ENCODE data around the gene CADM1.

Gene CADM1

DNA sequence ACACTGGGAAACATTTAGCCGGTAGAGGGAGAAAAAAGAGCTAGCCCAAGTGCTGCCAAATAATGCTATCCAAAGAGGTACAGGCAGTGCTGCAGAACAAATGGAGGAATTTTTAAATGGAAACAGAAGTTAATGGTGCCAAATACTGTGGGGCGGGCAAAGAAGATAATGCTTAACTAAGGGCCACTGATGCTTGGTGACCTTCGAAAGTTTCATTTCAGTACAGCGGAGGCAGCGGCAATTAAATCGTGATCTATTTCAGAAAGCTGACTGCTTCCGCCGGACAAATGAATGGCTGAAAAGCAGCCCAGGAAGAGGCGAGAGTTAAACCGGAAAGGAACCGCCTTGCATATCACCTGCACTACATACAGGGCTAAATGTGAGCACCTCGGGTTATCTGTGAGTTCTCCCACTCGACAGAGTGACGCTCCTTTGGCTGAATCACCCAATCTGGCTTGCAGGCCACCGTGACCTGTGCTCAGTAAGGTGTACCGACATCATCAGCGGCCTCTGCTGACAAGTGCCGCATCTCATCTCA is 42.1 kb downstream of the CADM1 start:
- H3K36me3 ChIP-seq (ENCODE audit: insufficient read depth, low read length): no peaks in the 10 kb centered on the region
- H3K4me1 ChIP-seq (ENCODE audit: insufficient read depth, low read length): no peaks in the 10 kb centered on the region
- H3K27me3 ChIP-seq (ENCODE audit: insufficient read depth, low read length): no peaks in the 10 kb centered on the region
- H2AFZ ChIP-seq (ENCODE audit: low read depth, low read length): no peak overlapping the region
- H3K4me3 ChIP-seq (ENCODE audit: low read length): no peak overlapping the region
- no peaks in the 10 kb centered on the region for H3K9me3 ChIP-seq (ENCODE audit: low read length)

GRCh38 chr11:115460512-115460911 is 43.7 kb downstream of the CADM1 start:
- H3K27me3 ChIP-seq (ENCODE audit: insufficient read depth, low read length): no peaks in the 10 kb centered on the region
- no peaks in the 10 kb centered on the region for H3K36me3 ChIP-seq (ENCODE audit: insufficient read depth, low read length)
- no peak overlapping the region for H3K4me3 ChIP-seq (ENCODE audit: low read length)
- H3K4me1 ChIP-seq (ENCODE audit: insufficient read depth, low read length): peaks cover 7% of the 10 kb centered on the region
- no peaks in the 10 kb centered on the region for H3K9me3 ChIP-seq (ENCODE audit: low read length)
- no peak overlapping the region for H2AFZ ChIP-seq (ENCODE audit: low read depth, low read length)

GRCh38 chr11:115459563-115459962 is 44.7 kb downstream of the CADM1 start:
- Histone ChIP-seq H2AFZ (ENCODE audit: low read depth, low read length) (no peak overlapping the region), H3K27me3 (ENCODE audit: insufficient read depth, low read length) (no peaks in the 10 kb centered on the region), H3K36me3 (ENCODE audit: insufficient read depth, low read length) (no peaks in the 10 kb centered on the region), H3K4me3 (ENCODE audit: low read length) (no peak overlapping the region), H3K9me3 (ENCODE audit: low read length) (no peaks in the 10 kb centered on the region), H3K4me1 (ENCODE audit: insufficient read depth, low read length) (peaks cover 16% of the 10 kb centered on the region)

DNA sequence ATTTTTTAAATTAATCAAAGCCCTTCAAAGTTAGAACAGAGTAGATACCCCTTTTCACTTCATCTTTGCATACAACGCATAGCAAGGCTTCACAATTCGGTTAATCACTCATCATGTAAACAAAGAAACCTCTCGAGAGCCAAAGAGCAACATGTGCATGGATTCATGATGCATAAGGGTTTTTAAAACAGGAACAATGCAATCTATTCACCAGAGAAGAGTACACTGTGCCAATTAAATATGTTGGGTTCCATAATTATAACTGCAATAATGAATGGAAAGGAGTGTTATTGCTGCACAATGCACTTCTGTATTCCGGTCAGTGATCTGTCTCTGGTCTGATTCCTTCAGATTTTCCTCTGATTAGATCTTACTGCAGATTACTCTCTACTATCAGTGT is 45.3 kb downstream of the CADM1 start:
- H2AFZ ChIP-seq (ENCODE audit: low read depth, low read length): no peak overlapping the region
- H3K27me3 ChIP-seq (ENCODE audit: insufficient read depth, low read length): no peaks in the 10 kb centered on the region
- peaks cover 17% of the 10 kb centered on the region for H3K4me1 ChIP-seq (ENCODE audit: insufficient read depth, low read length)
- H3K9me3 ChIP-seq (ENCODE audit: low read length): no peaks in the 10 kb centered on the region
- no peaks in the 10 kb centered on the region for H3K36me3 ChIP-seq (ENCODE audit: insufficient read depth, low read length)
- no peak overlapping the region for H3K4me3 ChIP-seq (ENCODE audit: low read length)

DNA sequence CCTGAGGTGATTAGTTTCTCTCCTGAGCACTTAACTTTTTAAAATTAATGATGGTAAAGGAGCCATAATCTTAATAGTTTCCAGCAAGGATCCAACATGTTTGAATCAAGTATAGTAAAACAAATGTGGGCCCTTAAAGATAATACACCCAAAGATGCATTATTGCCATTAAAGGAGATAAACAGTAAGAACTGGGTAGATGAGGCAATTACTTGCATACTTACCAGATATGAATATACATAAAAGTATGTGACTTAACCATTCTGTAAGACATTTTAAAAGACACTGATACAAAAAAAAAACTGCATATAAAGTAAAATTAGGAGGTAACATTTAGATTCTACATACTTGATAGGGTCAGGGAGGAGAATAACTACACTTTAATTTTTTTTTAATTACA is 48.2 kb downstream of the CADM1 start:
- Histone ChIP-seq H3K4me1 (ENCODE audit: insufficient read depth, low read length) (peaks cover 17% of the 10 kb centered on the region), H3K9me3 (ENCODE audit: low read length) (no peaks in the 10 kb centered on the region), H2AFZ (ENCODE audit: low read depth, low read length) (no peak overlapping the region), H3K4me3 (ENCODE audit: low read length) (no peak overlapping the region), H3K27me3 (ENCODE audit: insufficient read depth, low read length) (no peaks in the 10 kb centered on the region), H3K36me3 (ENCODE audit: insufficient read depth, low read length) (no peaks in the 10 kb centered on the region)

GRCh38 chr11:115455613-115456012 is 48.6 kb downstream of the CADM1 start:
- Histone ChIP-seq H3K4me1 (ENCODE audit: insufficient read depth, low read length) (peaks cover 17% of the 10 kb centered on the region), H2AFZ (ENCODE audit: low read depth, low read length) (peak overlapping the region; percentile 10), H3K27me3 (ENCODE audit: insufficient read depth, low read length) (no peaks in the 10 kb centered on the region), H3K9me3 (ENCODE audit: low read length) (no peaks in the 10 kb centered on the region), H3K4me3 (ENCODE audit: low read length) (peak overlapping the region; percentile 11), H3K36me3 (ENCODE audit: insufficient read depth, low read length) (no peaks in the 10 kb centered on the region)

- H3K27me3 ChIP-seq (ENCODE audit: insufficient read depth, low read length): no peaks in the 10 kb centered on the region
- H3K4me1 ChIP-seq (ENCODE audit: insufficient read depth, low read length): peaks cover 17% of the 10 kb centered on the region
- H3K9me3 ChIP-seq (ENCODE audit: low read length): no peaks in the 10 kb centered on the region
- no peak overlapping the region for H2AFZ ChIP-seq (ENCODE audit: low read depth, low read length)
- H3K36me3 ChIP-seq (ENCODE audit: insufficient read depth, low read length): no peaks in the 10 kb centered on the region
- H3K4me3 ChIP-seq (ENCODE audit: low read length): no peak overlapping the region
These were observed 49.7 kb downstream of the CADM1 start for GRCh38 chr11:115454525-115454924.

GRCh38 chr11:115453693-115454490 is 50.3 kb downstream of the CADM1 start:
- Histone ChIP-seq H3K4me3 (ENCODE audit: low read length) (no peak overlapping the region), H3K4me1 (ENCODE audit: insufficient read depth, low read length) (peaks cover 17% of the 10 kb centered on the region), H3K9me3 (ENCODE audit: low read length) (no peaks in the 10 kb centered on the region), H3K36me3 (ENCODE audit: insufficient read depth, low read length) (no peaks in the 10 kb centered on the region), H3K27me3 (ENCODE audit: insufficient read depth, low read length) (no peaks in the 10 kb centered on the region), H2AFZ (ENCODE audit: low read depth, low read length) (no peak overlapping the region)

DNA sequence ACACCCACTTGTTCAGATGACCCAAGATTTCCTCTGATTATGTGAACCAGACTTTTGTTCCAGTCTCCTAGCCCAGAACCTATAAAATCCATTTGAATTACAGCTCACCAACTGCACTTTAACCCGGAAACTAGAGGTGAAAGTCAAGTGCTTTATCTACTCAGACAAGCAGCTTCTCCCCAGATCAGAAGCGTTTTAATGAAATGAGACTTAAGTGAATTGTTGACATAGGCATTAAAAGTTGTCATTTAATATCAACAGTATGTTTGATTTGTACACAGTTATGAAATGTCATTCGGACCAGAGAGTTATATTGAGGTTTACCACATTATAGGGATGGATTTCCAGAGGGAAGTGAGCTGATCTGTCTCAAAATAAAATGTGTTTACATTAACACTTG is 52.0 kb downstream of the CADM1 start:
- H2AFZ ChIP-seq (ENCODE audit: low read depth, low read length): no peak overlapping the region
- H3K9me3 ChIP-seq (ENCODE audit: low read length): peaks cover 4% of the 10 kb centered on the region
- no peak overlapping the region for H3K4me3 ChIP-seq (ENCODE audit: low read length)
- H3K27me3 ChIP-seq (ENCODE audit: insufficient read depth, low read length): no peaks in the 10 kb centered on the region
- H3K36me3 ChIP-seq (ENCODE audit: insufficient read depth, low read length): no peaks in the 10 kb centered on the region
- peaks cover 17% of the 10 kb centered on the region for H3K4me1 ChIP-seq (ENCODE audit: insufficient read depth, low read length)

DNA sequence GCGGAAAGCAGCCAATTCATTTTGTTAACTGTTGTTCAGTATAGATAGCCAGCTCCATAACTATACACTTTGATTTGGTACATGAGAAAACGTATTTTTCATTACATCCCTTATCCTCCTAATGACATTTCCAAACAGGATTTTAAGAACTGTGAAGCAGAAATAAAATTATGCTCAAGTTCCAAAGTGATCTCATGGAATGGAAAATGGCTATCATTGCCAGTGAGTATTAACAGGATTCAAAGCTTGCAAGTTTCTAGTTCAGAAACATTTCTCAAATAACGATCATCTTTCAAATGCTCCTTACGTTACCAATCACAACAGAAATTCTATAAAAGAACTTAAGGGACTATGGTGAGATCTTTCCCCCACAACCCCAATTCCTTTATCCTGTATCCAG is 53.7 kb downstream of the CADM1 start:
- H2AFZ ChIP-seq (ENCODE audit: low read depth, low read length): no peak overlapping the region

DNA sequence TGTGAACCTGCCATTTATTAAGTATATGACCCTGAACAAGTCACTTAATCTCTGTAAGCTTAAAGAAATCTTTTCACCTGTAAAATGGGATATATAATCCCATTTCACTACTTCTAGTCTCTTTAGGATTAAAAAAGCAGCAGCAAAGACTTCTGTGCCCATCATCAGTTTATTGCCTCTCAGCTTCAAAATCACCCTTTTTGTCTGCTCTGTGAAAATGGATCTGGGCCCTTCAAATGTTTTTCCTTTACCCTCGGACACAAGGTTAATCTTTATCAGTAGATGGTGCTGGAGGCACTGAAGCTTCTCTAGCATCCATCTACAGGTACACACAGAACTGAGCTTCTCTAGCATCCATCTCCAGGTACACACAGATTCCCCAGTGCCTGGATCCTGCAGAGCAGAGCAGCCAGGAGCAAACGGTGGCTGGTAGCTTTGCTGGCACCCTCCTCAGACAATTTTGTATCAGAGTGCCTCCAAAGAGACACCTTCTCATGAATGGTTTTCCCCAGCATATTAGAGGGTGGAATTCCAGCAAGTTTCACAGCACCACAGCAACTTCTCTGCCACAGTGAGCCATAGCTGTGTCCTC is 56.8 kb downstream of the CADM1 start:
- Histone ChIP-seq H3K4me3 (ENCODE audit: low read length) (no peak overlapping the region), H2AFZ (ENCODE audit: low read depth, low read length) (no peak overlapping the region), H3K9me3 (ENCODE audit: low read length) (peaks cover 4% of the 10 kb centered on the region), H3K4me1 (ENCODE audit: insufficient read depth, low read length) (no peaks in the 10 kb centered on the region), H3K36me3 (ENCODE audit: insufficient read depth, low read length) (no peaks in the 10 kb centered on the region), H3K27me3 (ENCODE audit: insufficient read depth, low read length) (no peaks in the 10 kb centered on the region)

More for the DNA sequence above, 53.7 kb downstream of the CADM1 start:
- Histone ChIP-seq H3K4me3 (ENCODE audit: low read length) (no peak overlapping the region), H3K4me1 (ENCODE audit: insufficient read depth, low read length) (peaks cover 10% of the 10 kb centered on the region), H3K36me3 (ENCODE audit: insufficient read depth, low read length) (no peaks in the 10 kb centered on the region), H3K27me3 (ENCODE audit: insufficient read depth, low read length) (no peaks in the 10 kb centered on the region), H3K9me3 (ENCODE audit: low read length) (peaks cover 4% of the 10 kb centered on the region)

- no peaks in the 10 kb centered on the region for H3K4me1 ChIP-seq (ENCODE audit: insufficient read depth, low read length)
- H3K36me3 ChIP-seq (ENCODE audit: insufficient read depth, low read length): no peaks in the 10 kb centered on the region
- H3K4me3 ChIP-seq (ENCODE audit: low read length): no peak overlapping the region
- no peaks in the 10 kb centered on the region for H3K27me3 ChIP-seq (ENCODE audit: insufficient read depth, low read length)
- no peak overlapping the region for H2AFZ ChIP-seq (ENCODE audit: low read depth, low read length)
- peaks cover 4% of the 10 kb centered on the region for H3K9me3 ChIP-seq (ENCODE audit: low read length)
These were observed 58.0 kb downstream of the CADM1 start for GRCh38 chr11:115446214-115446613.

DNA sequence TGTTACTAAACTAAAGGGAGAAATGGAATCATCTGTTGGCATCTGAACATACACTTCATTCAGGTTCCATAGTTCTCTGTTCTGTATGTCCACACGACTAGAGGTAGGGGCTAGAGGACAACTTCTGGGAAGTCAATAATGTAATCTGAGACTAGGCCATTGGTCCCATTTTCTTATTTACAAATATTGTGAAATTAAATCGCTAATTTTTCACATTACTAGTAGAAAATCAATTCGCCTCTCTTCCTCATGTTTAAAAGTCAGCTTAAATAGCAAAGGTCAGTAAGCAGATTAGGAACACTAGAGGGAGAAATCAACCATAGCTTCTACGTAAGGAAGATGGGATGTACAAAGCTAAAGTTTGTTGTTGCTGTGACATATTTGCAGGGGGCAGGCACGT is 59.7 kb downstream of the CADM1 start:
- H3K4me1 ChIP-seq (ENCODE audit: insufficient read depth, low read length): peaks cover under 1% of the 10 kb centered on the region
- no peaks in the 10 kb centered on the region for H3K36me3 ChIP-seq (ENCODE audit: insufficient read depth, low read length)
- no peak overlapping the region for H3K4me3 ChIP-seq (ENCODE audit: low read length)
- H2AFZ ChIP-seq (ENCODE audit: low read depth, low read length): no peak overlapping the region
- H3K27me3 ChIP-seq (ENCODE audit: insufficient read depth, low read length): no peaks in the 10 kb centered on the region
- peaks cover 4% of the 10 kb centered on the region for H3K9me3 ChIP-seq (ENCODE audit: low read length)

Measured in neuron (in vitro differentiated cells).